ENCODE results near the gene FAM168B.

FAM168B gene

GRCh38 chr2:131044075-131044756 is 49.0 kb downstream of the FAM168B start (continued):
- TF ChIP-seq CREB5 (CRISPR knock-in tag; IDR thresholded peaks at IDR 0.05; ENCODE audit: low read depth) = no peak
- TF ChIP-seq ZNF8 (CRISPR knock-in tag; IDR thresholded peaks at IDR 0.05) = no peak
- no peak for TF ChIP-seq RARB (CRISPR knock-in tag; IDR thresholded peaks at IDR 0.05)

GRCh38 chr2:131043199-131044074 is 49.8 kb downstream of the FAM168B start:
- no peak for ATAC-seq
- TF ChIP-seq BACH2 (CRISPR knock-in tag; IDR thresholded peaks at IDR 0.05; ENCODE audit: borderline replicate concordance) (no peak), OSR1 (CRISPR knock-in tag; IDR thresholded peaks at IDR 0.05) (no peak), TOX (CRISPR knock-in tag; IDR thresholded peaks at IDR 0.05; ENCODE audit: borderline replicate concordance) (no peak), ISL1 (CRISPR knock-in tag; IDR thresholded peaks at IDR 0.05) (no peak), ZFP30 (CRISPR knock-in tag; IDR thresholded peaks at IDR 0.05) (no peak), PATZ1 (CRISPR knock-in tag; IDR thresholded peaks at IDR 0.05; ENCODE audit: borderline replicate concordance) (no peak), CREB5 (CRISPR knock-in tag; IDR thresholded peaks at IDR 0.05; ENCODE audit: low read depth) (no peak), TCF4 (CRISPR knock-in tag; IDR thresholded peaks at IDR 0.05; ENCODE audit: borderline replicate concordance) (no peak), TSHZ2 (CRISPR knock-in tag; IDR thresholded peaks at IDR 0.05) (no peak), ESRRG (CRISPR knock-in tag; IDR thresholded peaks at IDR 0.05) (no peak), ZNF565 (CRISPR knock-in tag; conservative IDR thresholded peaks at IDR 0.05; ENCODE audit: low read depth) (no peak), ZFP3 (CRISPR knock-in tag; IDR thresholded peaks at IDR 0.05) (no peak), CSDC2 (CRISPR knock-in tag; IDR thresholded peaks at IDR 0.05) (no peak), ZNF8 (CRISPR knock-in tag; IDR thresholded peaks at IDR 0.05) (no peak), SNAI2 (CRISPR knock-in tag; IDR thresholded peaks at IDR 0.05) (no peak)

GRCh38 chr2:131042148-131042775 is 51.0 kb downstream of the FAM168B start:
- no peak for ATAC-seq
- TF ChIP-seq ARNTL (CRISPR knock-in tag; IDR thresholded peaks at IDR 0.05; ENCODE audit: borderline replicate concordance, low read depth) = no peak
- no peak for TF ChIP-seq OSR1 (CRISPR knock-in tag; IDR thresholded peaks at IDR 0.05)
- no peak for TF ChIP-seq GLIS3 (CRISPR knock-in tag; IDR thresholded peaks at IDR 0.05)
- no peak for TF ChIP-seq TOX (CRISPR knock-in tag; IDR thresholded peaks at IDR 0.05; ENCODE audit: borderline replicate concordance)
- no peak for TF ChIP-seq ZNF70 (CRISPR knock-in tag; IDR thresholded peaks at IDR 0.05)
- no peak for TF ChIP-seq BACH2 (CRISPR knock-in tag; IDR thresholded peaks at IDR 0.05; ENCODE audit: borderline replicate concordance)
- no peak for TF ChIP-seq ZFP30 (CRISPR knock-in tag; IDR thresholded peaks at IDR 0.05)
- TF ChIP-seq CSDC2 (CRISPR knock-in tag; IDR thresholded peaks at IDR 0.05) = no peak
- no peak for TF ChIP-seq CSRNP3 (CRISPR knock-in tag; IDR thresholded peaks at IDR 0.05)
- no peak for TF ChIP-seq ESRRG (CRISPR knock-in tag; IDR thresholded peaks at IDR 0.05)
- TF ChIP-seq ISL1 (CRISPR knock-in tag; IDR thresholded peaks at IDR 0.05) = no peak
- no peak for TF ChIP-seq ZNF565 (CRISPR knock-in tag; conservative IDR thresholded peaks at IDR 0.05; ENCODE audit: low read depth)
- TF ChIP-seq PATZ1 (CRISPR knock-in tag; IDR thresholded peaks at IDR 0.05; ENCODE audit: borderline replicate concordance) = no peak
- no peak for TF ChIP-seq ZNF8 (CRISPR knock-in tag; IDR thresholded peaks at IDR 0.05)
- no peak for TF ChIP-seq TSHZ2 (CRISPR knock-in tag; IDR thresholded peaks at IDR 0.05)
